CD14-positive monocyte (primary cell): ENCODE data around the gene GPC1. TPM values are rescaled to one million over a fixed set of nuclear protein-coding genes. Genes with fewer than 3 reads are reported as not detected.

Experiments
- DNase-seq, 3 donors: peaks; one replicate each; pipeline ENCODE4 v3.0.0-alpha.2; 2011 to 2022
- H2AFZ ChIP-seq: 2 replicates; pipeline ENCODE4 v1.6.0; 2012; ENCODE audit warnings: mild to moderate bottlenecking, low read depth, low read length, inconsistent platforms; ENCODE audit not compliant: insufficient read depth, poor library complexity, severe bottlenecking
- H3K27ac ChIP-seq, 2 donors: 1 replicate in 1 of 2; 2 replicates in 1 of 2; pipeline ENCODE4 v1.5.1; 2012 to 2013; ENCODE audit warnings: low read length in 2 of 2, control low read depth in 1 of 2, inconsistent platforms in 1 of 2, low read depth in 1 of 2, mild to moderate bottlenecking in 1 of 2
- H3K27me3 ChIP-seq, 2 donors: one replicate each; pipeline versions ENCODE4 v1.6.0 to v1.6.1; 2011 to 2013; ENCODE audit warnings: low read length in 2 of 2; ENCODE audit not compliant: control insufficient read depth in 2 of 2, insufficient read depth in 2 of 2
- H3K36me3 ChIP-seq, 2 donors: replicated peaks in 1 of 2; 1 replicate in 1 of 2; 2 replicates in 1 of 2; pipeline versions ENCODE4 v1.5.1 to v1.6.1; 2012 to 2013; ENCODE audit warnings: low read length in 2 of 2, control low read depth in 1 of 2, inconsistent platforms in 1 of 2, mild to moderate bottlenecking in 1 of 2; ENCODE audit not compliant: insufficient read depth in 2 of 2, control insufficient read depth in 1 of 2
- H3K4me1 ChIP-seq, 2 donors: 1 replicate in 1 of 2; 2 replicates in 1 of 2; pipeline versions ENCODE4 v1.5.1 to v1.6.1; 2012 to 2013; ENCODE audit warnings: low read length in 2 of 2, control low read depth in 1 of 2, inconsistent platforms in 1 of 2, mild to moderate bottlenecking in 1 of 2, moderate library complexity in 1 of 2; ENCODE audit not compliant: insufficient read depth in 2 of 2, control insufficient read depth in 1 of 2
- H3K4me2 ChIP-seq: replicated peaks from 2 replicates; pipeline ENCODE3; 2012; ENCODE audit warnings: low read length, moderate library complexity, mild to moderate bottlenecking; ENCODE audit not compliant: poor library complexity, severe bottlenecking; ENCODE audit errors: extremely low read depth
- H3K4me3 ChIP-seq, 3 experiments: fragments of 200-600 bp in 1 of 3; sonication (generic) in 1 of 3; replicated peaks in 1 of 3; 1 replicate in 2 of 3; 2 replicates in 1 of 3; pipeline ENCODE4 v1.5.1; 2011 to 2013; ENCODE audit warnings: low read length in 3 of 3, mild to moderate bottlenecking in 3 of 3, control low read depth in 2 of 3, low read depth in 2 of 3, inconsistent platforms in 1 of 3, moderate library complexity in 1 of 3
- H3K79me2 ChIP-seq: 2 replicates; pipeline ENCODE4 v1.6.0; 2012; ENCODE audit warnings: mild to moderate bottlenecking, control low read depth, inconsistent platforms, low read length, moderate library complexity; ENCODE audit not compliant: insufficient read depth
- H3K9ac ChIP-seq: 2 replicates; pipeline ENCODE4 v1.6.0; 2017; ENCODE audit warnings: low read length, mild to moderate bottlenecking; ENCODE audit not compliant: insufficient read depth, poor library complexity, severe bottlenecking
- H3K9me3 ChIP-seq, 2 donors: replicated peaks in 1 of 2; 1 replicate in 1 of 2; 2 replicates in 1 of 2; pipeline versions ENCODE4 v1.5.1 to v1.6.1; 2012 to 2013; ENCODE audit warnings: low read length in 2 of 2, control low read depth in 1 of 2; ENCODE audit not compliant: control insufficient read depth in 1 of 2, insufficient read depth in 1 of 2
- H4K20me1 ChIP-seq: 2 replicates; pipeline ENCODE4 v1.6.0; 2012; ENCODE audit warnings: mild to moderate bottlenecking, low read length, control low read depth, moderate library complexity; ENCODE audit not compliant: insufficient read depth
- H3K27ac Mint-ChIP-seq, 7 donors: one replicate each; pipeline ENCODE4 v1.8.0; 2020; ENCODE audit warnings: mild to moderate bottlenecking in 7 of 7, mixed read lengths in 7 of 7, moderate library complexity in 6 of 7, inconsistent platforms in 2 of 7
- H3K27me3 Mint-ChIP-seq, 3 donors: one replicate each; pipeline ENCODE4 v1.8.0; 2021 to 2022; ENCODE audit warnings: low read depth in 3 of 3, mild to moderate bottlenecking in 3 of 3, mixed read lengths in 3 of 3, moderate library complexity in 3 of 3, inconsistent platforms in 1 of 3
- H3K36me3 Mint-ChIP-seq, 2 donors: one replicate each; pipeline ENCODE4 v1.8.0; 2020; ENCODE audit warnings: mixed read lengths in 2 of 2, inconsistent platforms in 1 of 2, mild to moderate bottlenecking in 1 of 2
- H3K4me1 Mint-ChIP-seq: one replicate; pipeline ENCODE4 v1.8.0; 2020; ENCODE audit warnings: mild to moderate bottlenecking, mixed read lengths
- H3K4me3 Mint-ChIP-seq, 2 donors: one replicate each; pipeline ENCODE4 v1.8.0; 2020; ENCODE audit warnings: mild to moderate bottlenecking in 2 of 2, mixed read lengths in 2 of 2, moderate library complexity in 1 of 2
- H3K9me3 Mint-ChIP-seq, 7 donors: one replicate each; pipeline ENCODE4 v1.8.0; 2020 to 2022; ENCODE audit warnings: mixed read lengths in 7 of 7, mild to moderate bottlenecking in 6 of 7, moderate library complexity in 6 of 7, inconsistent platforms in 2 of 7
- WGBS: methylation state at CpG from one replicate; pipeline ENCODE4 v1.1.5; 2013; ENCODE audit warnings: missing lambda C conversion rate; ENCODE audit not compliant: insufficient coverage; 5-methylcytosine and 5-hydroxymethylcytosine counted together
- intact Hi-C, 2 donors: fragments of 100-400 bp; cut with micrococcal nuclease; formaldehyde crosslinking; loops; one replicate each; pipeline versions ENCODE4 v1.15.0 to v1.15.1; 2023
- polyA plus RNA-seq, 3 donors: library from polyadenylated mRNA; depleted of rRNA in 1 of 3; unstranded in 2 of 3; stranded (reverse) in 1 of 3; fragments of 300-500 nt in 2 of 3; fragments of >200 nt in 1 of 3; fragmentation: Illumina TruSeq in 2 of 3; gene quantifications; 1 replicate in 2 of 3; 2 replicates in 1 of 3; pipeline ENCODE4 v1.2.3, GENCODE V29; 2012 to 2021
- TF ChIP-seq, protein P1 (sequence below): fragments of 200-600 bp; IDR thresholded peaks from one replicate; pipeline ENCODE4 v1.8.0; 2022; ENCODE audit warnings: antibody characterized with exemption, mild to moderate bottlenecking

Gene GPC1
- polyA plus RNA-seq, 3 donors = 0.08 TPM; not detected in 2

DNA sequence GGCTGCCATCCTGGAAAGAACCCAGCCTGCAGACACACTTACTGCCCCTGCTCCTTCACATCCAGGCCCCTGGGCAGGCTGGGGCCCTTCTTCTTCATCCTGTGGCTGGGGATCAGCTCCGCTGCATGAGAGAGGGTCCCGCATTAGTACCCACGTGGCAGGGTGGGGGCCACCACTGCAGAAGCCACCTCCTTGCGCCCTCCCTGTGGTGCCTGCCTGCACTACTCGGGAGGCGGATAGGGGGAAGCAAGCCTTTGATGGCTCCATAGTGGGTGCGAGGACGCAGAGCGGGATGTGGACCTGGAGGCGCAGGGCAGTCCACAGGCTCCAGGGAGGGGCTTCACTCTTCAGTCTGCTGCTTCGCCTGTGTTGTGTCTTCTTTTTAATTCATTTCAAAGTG, 46.7 kb downstream of the GPC1 start:
- H3K4me2 ChIP-seq = no peak overlapping the region
- peaks cover 6 to 29% (median 14%) of the 10 kb centered on the region in 7 donors for H3K9me3 Mint-ChIP-seq
- intact Hi-C loops = no loop called here
- no peaks in the 10 kb centered on the region for H4K20me1 ChIP-seq
- no peaks in the 10 kb centered on the region for H3K4me1 ChIP-seq
- H3K27ac Mint-ChIP-seq = no peak overlapping the region
- no peak overlapping the region for H3K4me3 ChIP-seq
- H3K9me3 ChIP-seq = peaks cover 0 to 11% of the 10 kb centered on the region in 2 donors
- WGBS = 98% methylated on average over 9 of the region's 11 CpGs
- no peaks in the 10 kb centered on the region for H3K27me3 ChIP-seq
- no peaks in the 10 kb centered on the region for H3K4me1 Mint-ChIP-seq
- no peak overlapping the region for H3K27ac ChIP-seq
- DNase-seq = peak in 1 of 3 donors; percentile 1
- no peak overlapping the region for H3K4me3 Mint-ChIP-seq
- H3K36me3 Mint-ChIP-seq = peaks cover 0 to 10% of the 10 kb centered on the region in 2 donors
- no peak overlapping the region for H3K9ac ChIP-seq
- no peak overlapping the region for H2AFZ ChIP-seq
- no peaks in the 10 kb centered on the region for H3K79me2 ChIP-seq
- H3K36me3 ChIP-seq = no peaks in the 10 kb centered on the region
- H3K27me3 Mint-ChIP-seq = no peaks in the 10 kb centered on the region
- TF ChIP-seq, protein P1, sequence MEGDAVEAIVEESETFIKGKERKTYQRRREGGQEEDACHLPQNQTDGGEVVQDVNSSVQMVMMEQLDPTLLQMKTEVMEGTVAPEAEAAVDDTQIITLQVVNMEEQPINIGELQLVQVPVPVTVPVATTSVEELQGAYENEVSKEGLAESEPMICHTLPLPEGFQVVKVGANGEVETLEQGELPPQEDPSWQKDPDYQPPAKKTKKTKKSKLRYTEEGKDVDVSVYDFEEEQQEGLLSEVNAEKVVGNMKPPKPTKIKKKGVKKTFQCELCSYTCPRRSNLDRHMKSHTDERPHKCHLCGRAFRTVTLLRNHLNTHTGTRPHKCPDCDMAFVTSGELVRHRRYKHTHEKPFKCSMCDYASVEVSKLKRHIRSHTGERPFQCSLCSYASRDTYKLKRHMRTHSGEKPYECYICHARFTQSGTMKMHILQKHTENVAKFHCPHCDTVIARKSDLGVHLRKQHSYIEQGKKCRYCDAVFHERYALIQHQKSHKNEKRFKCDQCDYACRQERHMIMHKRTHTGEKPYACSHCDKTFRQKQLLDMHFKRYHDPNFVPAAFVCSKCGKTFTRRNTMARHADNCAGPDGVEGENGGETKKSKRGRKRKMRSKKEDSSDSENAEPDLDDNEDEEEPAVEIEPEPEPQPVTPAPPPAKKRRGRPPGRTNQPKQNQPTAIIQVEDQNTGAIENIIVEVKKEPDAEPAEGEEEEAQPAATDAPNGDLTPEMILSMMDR = no peak

DNA sequence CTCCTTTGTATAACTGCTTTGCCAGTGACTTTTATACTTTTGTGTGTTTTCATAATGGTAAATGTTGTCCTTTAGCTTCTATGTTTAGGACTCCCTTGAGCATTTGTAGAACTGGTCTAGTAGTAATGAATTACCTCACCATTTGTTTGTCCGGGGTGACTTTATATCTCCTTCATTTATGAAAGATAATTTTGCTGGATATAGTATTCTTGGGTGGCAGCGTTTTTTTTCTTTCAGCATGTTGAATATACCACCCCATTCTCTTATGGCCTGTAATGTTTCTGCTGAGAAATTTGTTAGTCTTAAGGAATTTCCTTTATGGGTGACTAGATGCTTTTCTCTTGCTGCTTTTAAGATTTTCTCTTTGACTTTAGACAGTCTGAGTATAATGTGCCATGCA, 56.0 kb downstream of the GPC1 start:
- Histone ChIP-seq H3K27me3 (no peaks in the 10 kb centered on the region), H3K4me3 (no peak overlapping the region), H3K36me3 (peaks cover 0 to 4% of the 10 kb centered on the region in 2 donors), H3K9ac (no peak overlapping the region), H3K27ac (no peak overlapping the region), H3K4me2 (no peak overlapping the region), H3K4me1 (no peaks in the 10 kb centered on the region), H4K20me1 (no peaks in the 10 kb centered on the region), H3K9me3 (peaks cover 36 to 60% of the 10 kb centered on the region in 2 donors), H3K79me2 (no peaks in the 10 kb centered on the region), H2AFZ (no peak overlapping the region)
- WGBS = no CpG with 5 or more reads among the region's 2 CpGs
- intact Hi-C loops = no loop called here
- peaks cover 14 to 30% of the 10 kb centered on the region in 2 donors for H3K36me3 Mint-ChIP-seq
- no peaks in the 10 kb centered on the region for H3K4me1 Mint-ChIP-seq
- DNase-seq = no peak
- TF ChIP-seq, protein P1 = no peak
- no peaks in the 10 kb centered on the region for H3K27me3 Mint-ChIP-seq
- H3K4me3 Mint-ChIP-seq = no peak overlapping the region
- peaks cover 36 to 76% (median 66%) of the 10 kb centered on the region in 7 donors for H3K9me3 Mint-ChIP-seq
- H3K27ac Mint-ChIP-seq = no peak overlapping the region
